Neural progenitor cell (in vitro differentiated cells): ENCODE results near the gene YPEL4. TPM values are rescaled to one million over a fixed set of nuclear protein-coding genes. Genes with fewer than 3 reads are reported as not detected.

Experiments
- DNase-seq: peaks from one replicate; pipeline ENCODE4 v3.0.0-alpha.2; 2016; ENCODE audit warnings: low spot score
- H2AFZ ChIP-seq: fragments of 200-600 bp; sonication (generic); replicated peaks from 2 replicates; pipeline ENCODE4 v1.6.1; 2016; ENCODE audit warnings: antibody characterized with exemption
- H3F3A ChIP-seq: fragments of 200-600 bp; sonication (generic); 2 replicates; pipeline ENCODE4 v1.6.1; 2016; ENCODE audit warnings: antibody characterized with exemption, low read depth
- H3K27ac ChIP-seq: fragments of 200-600 bp; sonication (generic); 2 replicates; pipeline ENCODE4 v1.5.1; 2016; ENCODE audit warnings: mild to moderate bottlenecking
- H3K27me3 ChIP-seq: fragments of 200-600 bp; sonication (generic); 2 replicates; pipeline ENCODE4 v1.6.1; 2016; ENCODE audit warnings: mild to moderate bottlenecking, moderate library complexity
- H3K36me3 ChIP-seq: fragments of 200-600 bp; sonication (generic); 2 replicates; pipeline ENCODE4 v1.5.1; 2016
- H3K4me1 ChIP-seq: fragments of 200-600 bp; sonication (generic); 2 replicates; pipeline ENCODE4 v1.6.1; 2016; ENCODE audit warnings: mixed run types
- H3K4me2 ChIP-seq: fragments of 200-600 bp; sonication (generic); 2 replicates; pipeline ENCODE4 v1.6.1; 2016
- H3K4me3 ChIP-seq: fragments of 200-600 bp; sonication (generic); 2 replicates; pipeline ENCODE4 v1.5.1; 2016
- H3K79me2 ChIP-seq: fragments of 200-600 bp; sonication (generic); 2 replicates; pipeline ENCODE4 v1.6.1; 2016; ENCODE audit warnings: low read depth
- H3K9ac ChIP-seq: fragments of 200-600 bp; sonication (generic); 2 replicates; pipeline ENCODE4 v1.6.1; 2016
- H3K9me3 ChIP-seq: fragments of 200-600 bp; sonication (generic); 2 replicates; pipeline ENCODE4 v1.5.1; 2016; ENCODE audit warnings: low read depth
- H4K20me1 ChIP-seq: fragments of 200-600 bp; sonication (generic); 2 replicates; pipeline ENCODE4 v1.6.1; 2016; ENCODE audit warnings: low read depth
- H3K27ac Mint-ChIP-seq: 3 replicates; pipeline ENCODE4 v1.8.0; 2021; ENCODE audit warnings: mixed read lengths
- H3K27me3 Mint-ChIP-seq: 2 replicates; pipeline ENCODE4 v1.8.0; 2022; ENCODE audit warnings: low read depth, mild to moderate bottlenecking, inconsistent platforms, moderate library complexity, mixed read lengths; ENCODE audit not compliant: insufficient read depth
- H3K36me3 Mint-ChIP-seq: 3 replicates; pipeline ENCODE4 v1.8.0; 2021; ENCODE audit warnings: mixed read lengths
- H3K4me1 Mint-ChIP-seq: 3 replicates; pipeline ENCODE4 v1.8.0; 2021; ENCODE audit warnings: mixed read lengths
- H3K4me3 Mint-ChIP-seq: 3 replicates; pipeline ENCODE4 v1.8.0; 2021; ENCODE audit warnings: mild to moderate bottlenecking, moderate library complexity, mixed read lengths
- H3K9me3 Mint-ChIP-seq: 3 replicates; pipeline ENCODE4 v1.8.0; 2020; ENCODE audit warnings: mixed read lengths
- EZH2 ChIP-seq: fragments of 200-600 bp; sonication (generic); IDR thresholded peaks from 2 replicates; pipeline ENCODE4 v1.6.1; 2017; ENCODE audit warnings: antibody characterized with exemption, mild to moderate bottlenecking, moderate library complexity
- EZH2phosphoT487 ChIP-seq: fragments of 200-600 bp; sonication (generic); IDR thresholded peaks from 2 replicates; pipeline ENCODE4 v1.6.1; 2017; ENCODE audit warnings: antibody characterized with exemption
- total RNA-seq: library from RNA; depleted of rRNA; stranded (reverse); fragments of >200 nt; gene quantifications from 2 replicates; pipeline ENCODE4 v1.2.3, GENCODE V29; 2015; ENCODE audit warnings: low replicate concordance
- TF ChIP-seq, protein P1 (sequence below): fragments of 200-600 bp; sonication (generic); IDR thresholded peaks from 2 replicates; pipeline ENCODE4 v1.5.1; 2017; ENCODE audit warnings: antibody characterized with exemption, mild to moderate bottlenecking

The YPEL4 gene
- total RNA-seq, 1 donor from 2014 or later = not detected

DNA sequence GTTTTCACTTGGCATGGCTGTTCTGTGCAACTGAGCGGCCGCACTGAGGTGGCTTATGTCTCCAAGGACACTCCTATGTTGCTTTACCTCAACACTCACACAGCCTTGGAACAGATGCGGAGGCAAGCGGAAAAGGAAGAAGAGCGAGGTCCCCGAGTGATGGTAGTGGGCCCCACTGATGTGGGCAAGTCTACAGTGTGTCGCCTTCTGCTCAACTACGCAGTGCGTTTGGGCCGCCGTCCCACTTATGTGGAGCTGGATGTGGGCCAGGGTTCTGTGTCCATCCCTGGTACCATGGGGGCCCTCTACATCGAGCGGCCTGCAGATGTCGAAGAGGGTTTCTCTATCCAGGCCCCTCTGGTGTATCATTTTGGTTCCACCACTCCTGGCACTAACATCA is 10.0 kb upstream of the YPEL4 start:
- H3K4me3 ChIP-seq = no peak overlapping the region
- Mint-ChIP-seq H3K36me3 (peaks cover 11% of the 10 kb centered on the region), H3K27me3 (peaks cover 6% of the 10 kb centered on the region), H3K4me3 (no peak overlapping the region), H3K9me3 (no peaks in the 10 kb centered on the region), H3K27ac (no peak overlapping the region), H3K4me1 (peaks cover 16% of the 10 kb centered on the region)
- peaks cover 22% of the 10 kb centered on the region for H3K79me2 ChIP-seq
- H2AFZ ChIP-seq = no peak overlapping the region
- no peaks in the 10 kb centered on the region for H4K20me1 ChIP-seq
- H3F3A ChIP-seq = peaks cover 21% of the 10 kb centered on the region
- H3K4me2 ChIP-seq = no peak overlapping the region
- DNase-seq = no peak
- H3K27ac ChIP-seq = no peak overlapping the region
- peaks cover 13% of the 10 kb centered on the region for H3K27me3 ChIP-seq
- TF ChIP-seq, protein P1, sequence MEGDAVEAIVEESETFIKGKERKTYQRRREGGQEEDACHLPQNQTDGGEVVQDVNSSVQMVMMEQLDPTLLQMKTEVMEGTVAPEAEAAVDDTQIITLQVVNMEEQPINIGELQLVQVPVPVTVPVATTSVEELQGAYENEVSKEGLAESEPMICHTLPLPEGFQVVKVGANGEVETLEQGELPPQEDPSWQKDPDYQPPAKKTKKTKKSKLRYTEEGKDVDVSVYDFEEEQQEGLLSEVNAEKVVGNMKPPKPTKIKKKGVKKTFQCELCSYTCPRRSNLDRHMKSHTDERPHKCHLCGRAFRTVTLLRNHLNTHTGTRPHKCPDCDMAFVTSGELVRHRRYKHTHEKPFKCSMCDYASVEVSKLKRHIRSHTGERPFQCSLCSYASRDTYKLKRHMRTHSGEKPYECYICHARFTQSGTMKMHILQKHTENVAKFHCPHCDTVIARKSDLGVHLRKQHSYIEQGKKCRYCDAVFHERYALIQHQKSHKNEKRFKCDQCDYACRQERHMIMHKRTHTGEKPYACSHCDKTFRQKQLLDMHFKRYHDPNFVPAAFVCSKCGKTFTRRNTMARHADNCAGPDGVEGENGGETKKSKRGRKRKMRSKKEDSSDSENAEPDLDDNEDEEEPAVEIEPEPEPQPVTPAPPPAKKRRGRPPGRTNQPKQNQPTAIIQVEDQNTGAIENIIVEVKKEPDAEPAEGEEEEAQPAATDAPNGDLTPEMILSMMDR = no peak
- TF ChIP-seq EZH2 (no peak), EZH2phosphoT487 (no peak)
- peaks cover 3% of the 10 kb centered on the region for H3K4me1 ChIP-seq
- H3K9me3 ChIP-seq = no peaks in the 10 kb centered on the region
- no peaks in the 10 kb centered on the region for H3K36me3 ChIP-seq
- no peak overlapping the region for H3K9ac ChIP-seq

DNA sequence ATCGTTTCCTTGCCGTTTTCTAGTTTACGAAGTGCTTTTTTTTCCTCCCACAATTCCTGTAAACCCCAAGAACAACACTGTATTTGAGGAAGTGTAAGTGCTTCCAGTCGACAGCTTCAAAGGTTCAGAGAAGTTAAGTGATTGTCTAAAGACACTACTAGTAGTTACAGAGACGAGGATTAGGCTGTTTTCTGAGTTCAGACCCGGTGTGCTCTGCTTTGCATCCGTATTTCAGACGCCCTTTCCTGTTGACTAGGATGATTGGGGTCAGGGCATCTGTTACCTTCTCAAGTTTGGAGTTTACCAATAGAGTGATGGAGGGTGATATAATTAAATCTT is 8.3 kb upstream of the YPEL4 start:
- Mint-ChIP-seq H3K27ac (peak overlapping the region; percentile 71), H3K27me3 (peaks cover 6% of the 10 kb centered on the region), H3K36me3 (peaks cover 11% of the 10 kb centered on the region), H3K9me3 (no peaks in the 10 kb centered on the region), H3K4me1 (peaks cover 17% of the 10 kb centered on the region), H3K4me3 (peak overlapping the region; percentile 98)
- Histone ChIP-seq H3K9me3 (no peaks in the 10 kb centered on the region), H3K36me3 (no peaks in the 10 kb centered on the region), H3K4me3 (peak overlapping the region; percentile 81), H3K9ac (peak overlapping the region; percentile 85), H3K27ac (no peak overlapping the region), H4K20me1 (no peaks in the 10 kb centered on the region), H3K27me3 (peaks cover 18% of the 10 kb centered on the region), H3K79me2 (peaks cover 22% of the 10 kb centered on the region), H3F3A (peaks cover 23% of the 10 kb centered on the region), H2AFZ (peak overlapping the region; percentile 51), H3K4me1 (peaks cover 11% of the 10 kb centered on the region), H3K4me2 (peak overlapping the region; percentile 98)
- no peak for TF ChIP-seq EZH2
- no peak for TF ChIP-seq EZH2phosphoT487
- TF ChIP-seq, protein P1 = no peak
- DNase-seq = peak; percentile 26

DNA sequence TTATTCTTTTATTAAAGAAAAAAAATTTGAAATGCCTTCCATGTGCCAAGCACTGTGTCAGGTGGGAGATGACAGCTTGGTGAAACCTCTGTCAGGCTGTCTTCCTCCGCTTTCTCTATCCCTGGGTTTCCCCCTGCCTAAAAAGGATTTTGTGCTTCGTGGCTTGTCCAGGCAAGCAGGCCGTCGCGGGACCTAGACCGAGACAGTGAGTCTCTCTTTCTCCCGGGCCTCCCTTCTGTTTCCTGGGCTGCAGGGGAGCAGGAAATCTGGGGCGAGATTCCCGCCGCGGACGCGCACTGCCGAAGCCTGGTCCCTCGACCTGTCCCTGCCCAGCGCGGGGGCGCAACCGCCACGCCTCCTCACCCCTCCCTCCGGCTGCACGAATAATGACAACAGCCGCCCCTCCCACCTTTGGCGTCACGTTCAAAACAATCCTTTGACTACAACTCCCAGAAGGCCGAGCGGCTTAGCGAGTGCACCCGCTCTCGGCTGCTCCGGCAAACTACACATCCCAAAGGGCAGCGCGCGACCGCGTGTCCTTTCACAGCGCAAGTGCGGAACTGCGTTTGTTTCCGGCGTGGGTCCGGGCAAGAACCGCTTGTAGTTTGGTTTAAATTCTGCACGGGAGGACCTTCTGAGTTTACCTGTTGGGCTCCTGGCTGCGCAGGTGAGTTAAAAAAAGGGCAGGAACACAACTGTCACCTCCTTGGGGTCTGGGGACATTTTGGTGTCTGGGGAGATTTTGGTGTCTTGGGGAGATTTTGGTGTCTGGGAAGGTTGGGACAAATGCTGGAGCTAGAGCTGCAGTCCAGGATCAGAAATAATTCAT is 7.7 kb upstream of the YPEL4 start, which contains the start of gene CLP1:
CLP1 (plus strand) TSS at position 569 of the 829 bp plus-strand sequence. CDS start 1,715 bp downstream, outside the sequence.
- H3K4me1 ChIP-seq = peaks cover 14% of the 10 kb centered on the region
- peak within 1 kb of the TSS; percentile 85 for H3K9ac ChIP-seq
- no peak within 1 kb of the TSS for H3K27ac ChIP-seq
- Mint-ChIP-seq H3K27ac (peak within 1 kb of the TSS; percentile 71), H3K27me3 (peaks cover 6% of the 10 kb centered on the region), H3K36me3 (peaks cover 10% of the 10 kb centered on the region), H3K9me3 (no peaks in the 10 kb centered on the region), H3K4me1 (peaks cover 19% of the 10 kb centered on the region), H3K4me3 (peak within 1 kb of the TSS; percentile 98)
- peaks cover 25% of the 10 kb centered on the region for H3F3A ChIP-seq
- H3K4me3 ChIP-seq = peak within 1 kb of the TSS; percentile 81
- no peaks in the 10 kb centered on the region for H4K20me1 ChIP-seq
- no peaks in the 10 kb centered on the region for H3K9me3 ChIP-seq
- H2AFZ ChIP-seq = peak within 1 kb of the TSS; percentile 51
- TF ChIP-seq, protein P1 = no peak
- TF ChIP-seq EZH2 (no peak), EZH2phosphoT487 (no peak)
- H3K36me3 ChIP-seq = no peaks in the 10 kb centered on the region
- H3K79me2 ChIP-seq = peaks cover 22% of the 10 kb centered on the region
- H3K27me3 ChIP-seq = peaks cover 18% of the 10 kb centered on the region
- H3K4me2 ChIP-seq = peak within 1 kb of the TSS; percentile 98
- peak; percentile 99 for DNase-seq
